HEK293 (cell line): ENCODE measurements around the gene DBN1.

Source experiments
- EGR2 ChIP-seq: fragments of 450-650 bp; formaldehyde crosslinking; IDR thresholded peaks from 2 replicates; pipeline ENCODE4 v1.5.1; 2016; ENCODE audit warnings: low read depth, missing biosample characterization, missing genetic modification characterization
- GLIS2 ChIP-seq: fragments of 450-650 bp; formaldehyde crosslinking; IDR thresholded peaks from 2 replicates; pipeline ENCODE4 v1.5.1; 2016; ENCODE audit warnings: missing biosample characterization, missing genetic modification characterization
- KLF1 ChIP-seq: fragments of 450-650 bp; formaldehyde crosslinking; IDR thresholded peaks from 2 replicates; pipeline ENCODE4 v1.5.1; 2016; ENCODE audit warnings: missing biosample characterization, missing genetic modification characterization
- KLF16 ChIP-seq: fragments of 450-650 bp; formaldehyde crosslinking; IDR thresholded peaks from 2 replicates; pipeline ENCODE4 v1.5.1; 2017; ENCODE audit warnings: missing biosample characterization, missing genetic modification characterization
- PRDM1 ChIP-seq: fragments of 450-650 bp; formaldehyde crosslinking; IDR thresholded peaks from 2 replicates; pipeline ENCODE4; 2016; ENCODE audit warnings: missing biosample characterization, missing genetic modification characterization
- REPIN1 ChIP-seq: fragments of 450-650 bp; formaldehyde crosslinking; IDR thresholded peaks from 2 replicates; pipeline ENCODE4 v1.5.1; 2017; ENCODE audit warnings: missing biosample characterization, missing genetic modification characterization, low read depth
- SP2 ChIP-seq: fragments of 450-650 bp; formaldehyde crosslinking; IDR thresholded peaks from 2 replicates; pipeline ENCODE4 v1.5.1; 2016; ENCODE audit warnings: missing biosample characterization, missing genetic modification characterization
- SP7 ChIP-seq: fragments of 450-650 bp; formaldehyde crosslinking; IDR thresholded peaks from 2 replicates; pipeline ENCODE4 v1.5.1; 2016; ENCODE audit warnings: missing biosample characterization, missing genetic modification characterization
- ZBTB8A ChIP-seq: fragments of 450-650 bp; formaldehyde crosslinking; IDR thresholded peaks from 2 replicates; pipeline ENCODE4 v1.5.1; 2016; ENCODE audit warnings: missing biosample characterization, missing genetic modification characterization
- ZEB2 ChIP-seq: fragments of 450-650 bp; formaldehyde crosslinking; IDR thresholded peaks from 2 replicates; pipeline ENCODE4 v1.5.1; 2016; ENCODE audit warnings: missing biosample characterization, missing genetic modification characterization
- ZFP37 ChIP-seq: fragments of 450-650 bp; formaldehyde crosslinking; IDR thresholded peaks from 2 replicates; pipeline ENCODE4 v1.5.1; 2016; ENCODE audit warnings: missing biosample characterization, missing genetic modification characterization
- ZFP41 ChIP-seq: fragments of 450-650 bp; formaldehyde crosslinking; IDR thresholded peaks from 2 replicates; pipeline ENCODE4 v1.5.1; 2016; ENCODE audit warnings: missing biosample characterization, missing genetic modification characterization, borderline replicate concordance
- ZIC2 ChIP-seq: fragments of 450-650 bp; formaldehyde crosslinking; IDR thresholded peaks from 2 replicates; pipeline ENCODE4 v1.5.1; 2016; ENCODE audit warnings: missing biosample characterization, missing genetic modification characterization
- ZNF10 ChIP-seq: fragments of 450-650 bp; formaldehyde crosslinking; IDR thresholded peaks from 2 replicates; pipeline ENCODE4 v1.5.1; 2017; ENCODE audit warnings: missing biosample characterization, missing genetic modification characterization
- ZNF23 ChIP-seq: fragments of 450-650 bp; formaldehyde crosslinking; IDR thresholded peaks from 2 replicates; pipeline ENCODE4 v1.5.1; 2016; ENCODE audit warnings: missing biosample characterization, missing genetic modification characterization, borderline replicate concordance
- ZNF335 ChIP-seq: fragments of 450-650 bp; formaldehyde crosslinking; conservative IDR thresholded peaks from 2 replicates; pipeline ENCODE4 v1.5.1; 2016; ENCODE audit warnings: missing biosample characterization, missing genetic modification characterization
- ZNF501 ChIP-seq: fragments of 450-650 bp; formaldehyde crosslinking; IDR thresholded peaks from 2 replicates; pipeline ENCODE4 v1.5.1; 2016; ENCODE audit warnings: missing biosample characterization, missing genetic modification characterization
- ZNF660 ChIP-seq: fragments of 450-650 bp; IDR thresholded peaks from 2 replicates; pipeline ENCODE4 v1.5.1; 2018; ENCODE audit warnings: missing biosample characterization, mild to moderate bottlenecking, missing genetic modification characterization
- ZNF792 ChIP-seq: fragments of 450-650 bp; formaldehyde crosslinking; IDR thresholded peaks from 2 replicates; pipeline ENCODE4 v1.5.1; 2016; ENCODE audit warnings: missing biosample characterization, missing genetic modification characterization
- TF ChIP-seq, protein P1 (sequence below): fragments of 450-650 bp; formaldehyde crosslinking; IDR thresholded peaks from 2 replicates; pipeline ENCODE4 v1.5.1; 2016; ENCODE audit warnings: missing biosample characterization, missing genetic modification characterization
- TF ChIP-seq, protein P2 (sequence below): fragments of 450-650 bp; formaldehyde crosslinking; IDR thresholded peaks from 2 replicates; pipeline ENCODE4 v1.5.1; 2016; ENCODE audit warnings: missing biosample characterization, missing genetic modification characterization
- TF ChIP-seq, protein P3 (sequence below): fragments of 450-650 bp; formaldehyde crosslinking; IDR thresholded peaks from 2 replicates; pipeline ENCODE4 v1.5.1; 2016; ENCODE audit warnings: missing biosample characterization, missing genetic modification characterization
- TF ChIP-seq, protein P4 (sequence below): fragments of 450-650 bp; formaldehyde crosslinking; IDR thresholded peaks from 2 replicates; pipeline ENCODE4 v1.5.1; 2016; ENCODE audit warnings: missing biosample characterization, missing genetic modification characterization
- TF ChIP-seq, protein P5 (sequence below): fragments of 450-650 bp; formaldehyde crosslinking; IDR thresholded peaks from 2 replicates; pipeline ENCODE4 v1.5.1; 2016; ENCODE audit warnings: missing biosample characterization, missing genetic modification characterization
- TF ChIP-seq, protein P6 (sequence below): fragments of 450-650 bp; formaldehyde crosslinking; IDR thresholded peaks from 2 replicates; pipeline ENCODE4 v1.5.1; 2017; ENCODE audit warnings: missing biosample characterization, mild to moderate bottlenecking, missing genetic modification characterization, moderate library complexity
- TF ChIP-seq, protein P7 (sequence below): fragments of 450-650 bp; formaldehyde crosslinking; IDR thresholded peaks from 2 replicates; pipeline ENCODE4 v1.5.1; 2017; ENCODE audit warnings: missing biosample characterization, missing genetic modification characterization
- TF ChIP-seq, protein P8 (sequence below): fragments of 450-650 bp; formaldehyde crosslinking; IDR thresholded peaks from 2 replicates; pipeline ENCODE4 v1.5.1; 2016; ENCODE audit warnings: missing biosample characterization, missing genetic modification characterization

The DBN1 gene

DNA sequence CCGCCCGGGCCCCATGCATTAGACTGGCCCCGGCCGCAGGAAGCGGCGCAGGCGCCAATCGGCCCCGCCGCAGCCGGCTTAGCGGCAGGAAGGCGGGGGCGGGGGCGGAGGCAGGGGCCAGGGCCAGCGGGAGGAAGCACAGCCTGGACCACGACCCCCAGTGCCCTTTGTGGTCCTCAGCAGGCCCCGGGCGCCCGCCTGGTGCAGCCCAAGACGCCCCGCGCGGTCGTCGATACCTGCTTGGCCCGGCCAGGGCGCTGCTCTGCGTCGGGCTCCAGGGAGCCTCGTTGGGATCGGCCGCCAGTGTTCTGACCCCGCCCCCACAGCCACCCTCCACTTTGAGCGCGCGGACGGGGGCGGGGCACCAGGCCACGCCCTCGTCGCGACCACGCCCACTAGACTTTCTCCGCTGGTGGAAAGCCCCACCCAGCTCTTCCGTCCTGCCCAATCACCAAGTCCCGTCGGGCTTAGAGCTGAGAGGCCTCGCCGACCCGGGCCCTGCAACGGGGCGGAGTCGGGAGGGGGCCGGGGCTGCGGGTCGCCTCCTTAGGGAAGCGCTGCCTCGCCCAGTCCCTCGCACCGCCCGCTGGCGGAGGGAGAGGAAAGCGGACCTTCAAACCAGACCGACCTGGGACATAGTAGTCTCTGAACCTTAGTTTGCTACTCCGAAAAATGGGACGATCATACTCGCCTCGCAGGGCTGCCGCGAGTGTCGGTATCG, 24.0 kb upstream of the DBN1 start, which contains the start of gene PDLIM7 (continued):
- TF ChIP-seq, protein P1, sequence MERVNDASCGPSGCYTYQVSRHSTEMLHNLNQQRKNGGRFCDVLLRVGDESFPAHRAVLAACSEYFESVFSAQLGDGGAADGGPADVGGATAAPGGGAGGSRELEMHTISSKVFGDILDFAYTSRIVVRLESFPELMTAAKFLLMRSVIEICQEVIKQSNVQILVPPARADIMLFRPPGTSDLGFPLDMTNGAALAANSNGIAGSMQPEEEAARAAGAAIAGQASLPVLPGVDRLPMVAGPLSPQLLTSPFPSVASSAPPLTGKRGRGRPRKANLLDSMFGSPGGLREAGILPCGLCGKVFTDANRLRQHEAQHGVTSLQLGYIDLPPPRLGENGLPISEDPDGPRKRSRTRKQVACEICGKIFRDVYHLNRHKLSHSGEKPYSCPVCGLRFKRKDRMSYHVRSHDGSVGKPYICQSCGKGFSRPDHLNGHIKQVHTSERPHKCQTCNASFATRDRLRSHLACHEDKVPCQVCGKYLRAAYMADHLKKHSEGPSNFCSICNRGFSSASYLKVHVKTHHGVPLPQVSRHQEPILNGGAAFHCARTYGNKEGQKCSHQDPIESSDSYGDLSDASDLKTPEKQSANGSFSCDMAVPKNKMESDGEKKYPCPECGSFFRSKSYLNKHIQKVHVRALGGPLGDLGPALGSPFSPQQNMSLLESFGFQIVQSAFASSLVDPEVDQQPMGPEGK: peak; percentile 86
- TF ChIP-seq ZFP37 (tag by site-specific recombination) (no peak), ZNF10 (tag by site-specific recombination) (no peak), PRDM1 (tag by site-specific recombination) (no peak), EGR2 (tag by site-specific recombination) (peak; percentile 72), ZFP41 (tag by site-specific recombination) (no peak), ZNF501 (tag by site-specific recombination) (peak; percentile 31; the same call in 1 of the 2 replicates), ZBTB8A (tag by site-specific recombination) (peak; percentile 98), GLIS2 (peak; percentile 97), ZNF660 (tag by site-specific recombination) (no peak), ZIC2 (tag by site-specific recombination) (peak; percentile 91), ZEB2 (tag by site-specific recombination) (no peak; the same call in 1 of the 2 replicates), REPIN1 (tag by site-specific recombination) (peak; percentile 90), ZNF335 (tag by site-specific recombination) (peak; percentile 8), SP7 (peak; percentile 55; the same call in 1 of the 2 replicates), ZNF792 (tag by site-specific recombination) (no peak), ZNF23 (no peak), SP2 (tag by site-specific recombination) (peak; percentile 88), KLF16 (tag by site-specific recombination) (peak; percentile 78), KLF1 (tag by site-specific recombination) (peak; percentile 84)
- TF ChIP-seq, protein P2, sequence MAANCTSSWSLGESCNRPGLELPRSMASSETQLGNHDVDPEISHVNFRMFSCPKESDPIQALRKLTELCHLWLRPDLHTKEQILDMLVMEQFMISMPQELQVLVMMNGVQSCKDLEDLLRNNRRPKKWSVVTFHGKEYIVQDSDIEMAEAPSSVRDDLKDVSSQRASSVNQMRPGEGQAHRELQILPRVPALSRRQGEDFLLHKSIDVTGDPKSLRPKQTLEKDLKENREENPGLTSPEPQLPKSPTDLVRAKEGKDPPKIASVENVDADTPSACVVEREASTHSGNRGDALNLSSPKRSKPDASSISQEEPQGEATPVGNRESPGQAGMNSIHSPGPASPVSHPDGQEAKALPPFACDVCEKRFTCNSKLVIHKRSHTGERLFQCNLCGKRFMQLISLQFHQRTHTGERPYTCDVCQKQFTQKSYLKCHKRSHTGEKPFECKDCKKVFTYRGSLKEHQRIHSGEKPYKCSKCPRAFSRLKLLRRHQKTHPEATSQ (tag by site-specific recombination): peak; percentile 75
- TF ChIP-seq, protein P3, sequence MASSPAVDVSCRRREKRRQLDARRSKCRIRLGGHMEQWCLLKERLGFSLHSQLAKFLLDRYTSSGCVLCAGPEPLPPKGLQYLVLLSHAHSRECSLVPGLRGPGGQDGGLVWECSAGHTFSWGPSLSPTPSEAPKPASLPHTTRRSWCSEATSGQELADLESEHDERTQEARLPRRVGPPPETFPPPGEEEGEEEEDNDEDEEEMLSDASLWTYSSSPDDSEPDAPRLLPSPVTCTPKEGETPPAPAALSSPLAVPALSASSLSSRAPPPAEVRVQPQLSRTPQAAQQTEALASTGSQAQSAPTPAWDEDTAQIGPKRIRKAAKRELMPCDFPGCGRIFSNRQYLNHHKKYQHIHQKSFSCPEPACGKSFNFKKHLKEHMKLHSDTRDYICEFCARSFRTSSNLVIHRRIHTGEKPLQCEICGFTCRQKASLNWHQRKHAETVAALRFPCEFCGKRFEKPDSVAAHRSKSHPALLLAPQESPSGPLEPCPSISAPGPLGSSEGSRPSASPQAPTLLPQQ (tag by site-specific recombination): peak; percentile 12; the same call in 1 of the 2 replicates
- TF ChIP-seq, protein P4, sequence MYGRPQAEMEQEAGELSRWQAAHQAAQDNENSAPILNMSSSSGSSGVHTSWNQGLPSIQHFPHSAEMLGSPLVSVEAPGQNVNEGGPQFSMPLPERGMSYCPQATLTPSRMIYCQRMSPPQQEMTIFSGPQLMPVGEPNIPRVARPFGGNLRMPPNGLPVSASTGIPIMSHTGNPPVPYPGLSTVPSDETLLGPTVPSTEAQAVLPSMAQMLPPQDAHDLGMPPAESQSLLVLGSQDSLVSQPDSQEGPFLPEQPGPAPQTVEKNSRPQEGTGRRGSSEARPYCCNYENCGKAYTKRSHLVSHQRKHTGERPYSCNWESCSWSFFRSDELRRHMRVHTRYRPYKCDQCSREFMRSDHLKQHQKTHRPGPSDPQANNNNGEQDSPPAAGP: peak; percentile 33
- TF ChIP-seq, protein P5, sequence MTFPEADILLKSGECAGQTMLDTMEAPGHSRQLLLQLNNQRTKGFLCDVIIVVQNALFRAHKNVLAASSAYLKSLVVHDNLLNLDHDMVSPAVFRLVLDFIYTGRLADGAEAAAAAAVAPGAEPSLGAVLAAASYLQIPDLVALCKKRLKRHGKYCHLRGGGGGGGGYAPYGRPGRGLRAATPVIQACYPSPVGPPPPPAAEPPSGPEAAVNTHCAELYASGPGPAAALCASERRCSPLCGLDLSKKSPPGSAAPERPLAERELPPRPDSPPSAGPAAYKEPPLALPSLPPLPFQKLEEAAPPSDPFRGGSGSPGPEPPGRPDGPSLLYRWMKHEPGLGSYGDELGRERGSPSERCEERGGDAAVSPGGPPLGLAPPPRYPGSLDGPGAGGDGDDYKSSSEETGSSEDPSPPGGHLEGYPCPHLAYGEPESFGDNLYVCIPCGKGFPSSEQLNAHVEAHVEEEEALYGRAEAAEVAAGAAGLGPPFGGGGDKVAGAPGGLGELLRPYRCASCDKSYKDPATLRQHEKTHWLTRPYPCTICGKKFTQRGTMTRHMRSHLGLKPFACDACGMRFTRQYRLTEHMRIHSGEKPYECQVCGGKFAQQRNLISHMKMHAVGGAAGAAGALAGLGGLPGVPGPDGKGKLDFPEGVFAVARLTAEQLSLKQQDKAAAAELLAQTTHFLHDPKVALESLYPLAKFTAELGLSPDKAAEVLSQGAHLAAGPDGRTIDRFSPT: peak; percentile 76; the same call in 1 of the 2 replicates
- TF ChIP-seq, protein P6, sequence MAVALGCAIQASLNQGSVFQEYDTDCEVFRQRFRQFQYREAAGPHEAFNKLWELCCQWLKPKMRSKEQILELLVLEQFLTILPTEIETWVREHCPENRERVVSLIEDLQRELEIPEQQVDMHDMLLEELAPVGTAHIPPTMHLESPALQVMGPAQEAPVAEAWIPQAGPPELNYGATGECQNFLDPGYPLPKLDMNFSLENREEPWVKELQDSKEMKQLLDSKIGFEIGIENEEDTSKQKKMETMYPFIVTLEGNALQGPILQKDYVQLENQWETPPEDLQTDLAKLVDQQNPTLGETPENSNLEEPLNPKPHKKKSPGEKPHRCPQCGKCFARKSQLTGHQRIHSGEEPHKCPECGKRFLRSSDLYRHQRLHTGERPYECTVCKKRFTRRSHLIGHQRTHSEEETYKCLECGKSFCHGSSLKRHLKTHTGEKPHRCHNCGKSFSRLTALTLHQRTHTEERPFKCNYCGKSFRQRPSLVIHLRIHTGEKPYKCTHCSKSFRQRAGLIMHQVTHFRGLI (tag by site-specific recombination): 0 out of 2 replicates have a peak, but pooled peaks have one; percentile 33
- TF ChIP-seq, protein P7, sequence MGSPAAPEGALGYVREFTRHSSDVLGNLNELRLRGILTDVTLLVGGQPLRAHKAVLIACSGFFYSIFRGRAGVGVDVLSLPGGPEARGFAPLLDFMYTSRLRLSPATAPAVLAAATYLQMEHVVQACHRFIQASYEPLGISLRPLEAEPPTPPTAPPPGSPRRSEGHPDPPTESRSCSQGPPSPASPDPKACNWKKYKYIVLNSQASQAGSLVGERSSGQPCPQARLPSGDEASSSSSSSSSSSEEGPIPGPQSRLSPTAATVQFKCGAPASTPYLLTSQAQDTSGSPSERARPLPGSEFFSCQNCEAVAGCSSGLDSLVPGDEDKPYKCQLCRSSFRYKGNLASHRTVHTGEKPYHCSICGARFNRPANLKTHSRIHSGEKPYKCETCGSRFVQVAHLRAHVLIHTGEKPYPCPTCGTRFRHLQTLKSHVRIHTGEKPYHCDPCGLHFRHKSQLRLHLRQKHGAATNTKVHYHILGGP (tag by site-specific recombination): no peak
- TF ChIP-seq, protein P8, sequence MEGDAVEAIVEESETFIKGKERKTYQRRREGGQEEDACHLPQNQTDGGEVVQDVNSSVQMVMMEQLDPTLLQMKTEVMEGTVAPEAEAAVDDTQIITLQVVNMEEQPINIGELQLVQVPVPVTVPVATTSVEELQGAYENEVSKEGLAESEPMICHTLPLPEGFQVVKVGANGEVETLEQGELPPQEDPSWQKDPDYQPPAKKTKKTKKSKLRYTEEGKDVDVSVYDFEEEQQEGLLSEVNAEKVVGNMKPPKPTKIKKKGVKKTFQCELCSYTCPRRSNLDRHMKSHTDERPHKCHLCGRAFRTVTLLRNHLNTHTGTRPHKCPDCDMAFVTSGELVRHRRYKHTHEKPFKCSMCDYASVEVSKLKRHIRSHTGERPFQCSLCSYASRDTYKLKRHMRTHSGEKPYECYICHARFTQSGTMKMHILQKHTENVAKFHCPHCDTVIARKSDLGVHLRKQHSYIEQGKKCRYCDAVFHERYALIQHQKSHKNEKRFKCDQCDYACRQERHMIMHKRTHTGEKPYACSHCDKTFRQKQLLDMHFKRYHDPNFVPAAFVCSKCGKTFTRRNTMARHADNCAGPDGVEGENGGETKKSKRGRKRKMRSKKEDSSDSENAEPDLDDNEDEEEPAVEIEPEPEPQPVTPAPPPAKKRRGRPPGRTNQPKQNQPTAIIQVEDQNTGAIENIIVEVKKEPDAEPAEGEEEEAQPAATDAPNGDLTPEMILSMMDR: peak; percentile 27
